Measurements from ENCODE around the gene PACSIN1.

Gene PACSIN1

GRCh38 chr6:34516391-34517324, 50.8 kb downstream of the PACSIN1 start:
- no peak for DNase-seq

GRCh38 chr6:34517461-34517881, 51.6 kb downstream of the PACSIN1 start:
- no peak for DNase-seq

- DNase-seq, result no peak
These were observed 52.1 kb downstream of the PACSIN1 start for GRCh38 chr6:34517966-34518365.

DNA sequence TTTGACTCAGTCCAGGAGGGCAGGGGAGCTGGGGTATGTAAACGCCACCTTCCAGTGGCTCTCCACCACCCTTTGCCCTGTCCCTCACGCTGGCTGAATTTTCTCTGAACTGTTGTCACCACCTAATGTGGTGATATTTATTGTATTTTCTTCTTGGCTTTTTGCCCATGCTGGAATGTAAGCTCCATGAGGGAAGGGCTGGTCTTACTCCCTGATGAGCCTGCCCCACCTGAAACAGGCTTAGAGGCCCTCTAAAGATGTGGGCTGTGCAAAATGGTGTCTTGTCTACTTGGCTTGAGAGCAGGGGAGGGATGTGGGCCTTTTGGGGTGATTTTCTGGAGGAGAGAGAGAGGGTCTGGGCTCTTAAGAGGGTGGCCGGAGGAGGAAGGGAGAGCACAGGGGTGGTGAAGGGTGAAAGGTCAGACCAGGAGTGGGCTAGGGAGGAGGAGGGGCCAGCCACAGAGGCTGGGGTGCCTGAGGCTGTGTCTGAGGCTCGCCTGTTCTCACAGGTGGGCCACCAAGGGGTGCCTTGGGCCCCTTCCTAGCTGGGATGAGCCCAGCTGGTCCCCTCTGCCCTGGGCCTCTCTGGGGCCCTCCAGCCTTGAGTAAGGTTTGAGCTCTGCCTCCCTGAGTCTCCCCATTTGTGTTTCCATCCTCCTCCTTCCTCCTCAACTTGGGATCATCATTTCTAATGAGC, 52.9 kb downstream of the PACSIN1 start:
- DNase-seq, result no peak

GRCh38 chr6:34519971-34520644, 54.2 kb downstream of the PACSIN1 start:
- DNase-seq, result no peak

- no peak for DNase-seq
These were observed 55.0 kb downstream of the PACSIN1 start for GRCh38 chr6:34520645-34521462.

GRCh38 chr6:34521463-34522285, 55.8 kb downstream of the PACSIN1 start:
- no peak for DNase-seq

- no peak for DNase-seq
These were observed 56.9 kb downstream of the PACSIN1 start for GRCh38 chr6:34522761-34523160.

GRCh38 chr6:34523441-34524206, 57.7 kb downstream of the PACSIN1 start:
- no peak for DNase-seq

DNA sequence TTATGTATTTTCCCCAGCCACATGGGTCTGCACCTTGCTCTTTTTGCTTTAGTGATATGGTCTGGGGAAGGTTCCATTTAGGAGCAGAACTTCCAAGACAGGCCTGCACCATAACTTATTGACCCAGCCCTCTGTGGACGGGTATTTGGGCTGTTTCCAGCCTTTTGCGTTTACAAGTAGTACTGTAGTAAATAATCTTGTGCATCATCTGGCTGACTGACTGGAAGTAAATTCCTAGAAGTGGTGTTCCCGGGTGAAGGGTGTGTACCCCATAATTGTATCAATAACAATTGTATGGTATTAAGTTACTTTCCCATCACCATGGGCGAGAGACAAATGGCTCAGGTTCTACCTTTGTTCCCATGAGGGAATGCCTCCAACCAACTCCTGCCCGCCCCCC, 58.6 kb downstream of the PACSIN1 start:
- DNase-seq, result no peak

DNA sequence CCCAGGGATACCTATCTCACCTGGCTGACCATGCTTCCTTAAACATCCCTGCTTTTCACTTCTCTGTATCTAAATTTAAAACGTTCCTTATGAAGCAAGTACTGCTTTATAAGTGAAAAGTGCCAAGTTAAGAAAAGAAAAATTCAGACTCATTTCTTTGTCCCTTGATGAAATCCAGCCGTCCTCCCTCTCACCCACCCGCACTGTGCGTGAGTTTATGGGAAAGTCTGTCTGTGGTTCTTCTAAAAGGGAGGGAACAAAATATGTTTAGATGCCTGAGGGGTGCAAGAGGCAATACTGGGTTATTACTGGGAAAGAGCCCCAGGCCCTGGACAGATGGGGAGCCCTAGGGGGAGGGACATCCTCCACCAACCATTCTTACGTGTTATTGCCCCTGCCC, 59.1 kb downstream of the PACSIN1 start:
- no peak for DNase-seq

- no peak for DNase-seq
These were observed 59.7 kb downstream of the PACSIN1 start for GRCh38 chr6:34525431-34526175.

- no peak for DNase-seq
These were observed 60.5 kb downstream of the PACSIN1 start for GRCh38 chr6:34526241-34526972.

DNA sequence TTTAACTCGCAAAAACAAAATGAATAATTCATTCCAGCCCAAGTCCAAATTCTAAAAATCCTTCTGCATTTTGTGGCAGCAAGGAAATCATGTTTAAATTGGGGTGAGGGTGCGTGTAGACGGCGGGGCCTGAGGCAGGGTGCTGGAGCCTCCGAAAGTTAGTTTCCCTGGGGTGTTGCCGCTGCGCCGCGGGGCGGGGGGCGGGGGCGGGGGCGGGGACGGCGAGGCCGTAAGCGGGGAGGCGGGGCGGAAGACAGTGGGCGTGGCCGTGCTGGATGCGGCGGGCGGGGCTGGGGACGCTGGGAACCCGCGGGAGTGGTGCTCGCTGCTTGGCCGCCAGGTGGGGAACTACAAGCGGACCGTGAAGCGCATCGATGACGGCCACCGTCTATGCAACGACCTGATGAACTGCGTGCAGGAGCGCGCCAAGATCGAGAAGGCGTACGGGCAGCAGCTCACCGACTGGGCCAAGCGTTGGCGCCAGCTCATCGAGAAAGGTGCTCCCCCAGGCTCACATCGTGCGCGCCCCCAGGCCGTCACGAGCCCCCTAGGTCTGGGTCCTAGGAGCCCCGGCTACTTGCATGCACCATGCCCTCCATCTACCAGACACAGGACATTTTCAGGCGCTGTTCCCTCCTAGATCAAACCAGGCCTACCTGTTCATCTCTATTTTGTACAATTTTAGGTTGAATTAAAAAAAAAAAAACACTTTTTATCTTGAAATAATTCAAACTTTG, 61.3 kb downstream of the PACSIN1 start:
- peak; percentile 94 for DNase-seq

GRCh38 chr6:34527751-34528670, 62.1 kb downstream of the PACSIN1 start:
- no peak for DNase-seq

- no peak for DNase-seq
These were observed 63.3 kb downstream of the PACSIN1 start for GRCh38 chr6:34528996-34529664.

Measured in activated effector memory CD4-positive, alpha-beta T cell treated with Interleukin-2 at 50 U/mL for 16 hours (primary cell).